ENCODE data around the gene DSCAML1.

GRCh38 chr11:117619661-117620060 is 177.4 kb downstream of the DSCAML1 start:
- TF ChIP-seq CTCF (IDR thresholded peaks at IDR 0.05) (no peak), POLR2A (IDR thresholded peaks at IDR 0.05) (no peak)

Measured in tibial nerve (tissue), 3 donors.